ENCODE measurements around the gene HYAL2. TPM values are rescaled to one million over a fixed set of nuclear protein-coding genes. Genes with fewer than 3 reads are reported as not detected.

Gene HYAL2
- total RNA-seq, 1 donor from 2014 or later = 91.1 TPM

- peak; percentile 97 for DNase-seq (ENCODE audit: low read depth)
Observed at GRCh38 chr3:50350527-50351322, 28.2 kb upstream of the HYAL2 start, which contains the start of the genes CYB561D2 and NPRL2. TSS of gene CYB561D2 (plus strand) at chr3:50350862. CDS start at chr3:50351434, 572 bp downstream. TSS of gene NPRL2 (minus strand) at chr3:50350775. CDS start at chr3:50350652, 123 bp downstream.

DNA sequence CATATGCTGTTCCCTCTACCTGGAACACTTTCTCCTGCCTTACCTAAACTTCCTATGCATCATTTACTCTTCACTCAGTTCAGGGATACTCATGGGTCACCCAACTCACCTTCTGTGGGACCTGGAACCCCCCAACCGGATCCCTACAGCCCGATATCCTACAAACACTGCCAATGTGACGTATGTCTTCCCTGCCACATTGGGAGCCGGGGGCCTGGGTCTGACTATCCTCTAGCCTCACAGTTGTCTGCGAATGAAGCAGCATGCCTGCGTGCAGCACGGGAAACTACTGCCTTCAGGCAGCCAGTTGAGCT is 27.6 kb upstream of the HYAL2 start:
- no peak for DNase-seq (ENCODE audit: low read depth)

GRCh38 chr3:50347187-50347813 is 24.8 kb upstream of the HYAL2 start:
- peak; percentile 68 for DNase-seq (ENCODE audit: low read depth)

GRCh38 chr3:50345586-50346234 is 23.2 kb upstream of the HYAL2 start, which contains the start of gene ZMYND10:
TSS of gene ZMYND10 (minus strand) at chr3:50345732. CDS start at chr3:50345579, 153 bp downstream.
- no peak for DNase-seq (ENCODE audit: low read depth)

GRCh38 chr3:50345008-50345407 is 22.5 kb upstream of the HYAL2 start:
- DNase-seq (ENCODE audit: low read depth) = no peak

DNA sequence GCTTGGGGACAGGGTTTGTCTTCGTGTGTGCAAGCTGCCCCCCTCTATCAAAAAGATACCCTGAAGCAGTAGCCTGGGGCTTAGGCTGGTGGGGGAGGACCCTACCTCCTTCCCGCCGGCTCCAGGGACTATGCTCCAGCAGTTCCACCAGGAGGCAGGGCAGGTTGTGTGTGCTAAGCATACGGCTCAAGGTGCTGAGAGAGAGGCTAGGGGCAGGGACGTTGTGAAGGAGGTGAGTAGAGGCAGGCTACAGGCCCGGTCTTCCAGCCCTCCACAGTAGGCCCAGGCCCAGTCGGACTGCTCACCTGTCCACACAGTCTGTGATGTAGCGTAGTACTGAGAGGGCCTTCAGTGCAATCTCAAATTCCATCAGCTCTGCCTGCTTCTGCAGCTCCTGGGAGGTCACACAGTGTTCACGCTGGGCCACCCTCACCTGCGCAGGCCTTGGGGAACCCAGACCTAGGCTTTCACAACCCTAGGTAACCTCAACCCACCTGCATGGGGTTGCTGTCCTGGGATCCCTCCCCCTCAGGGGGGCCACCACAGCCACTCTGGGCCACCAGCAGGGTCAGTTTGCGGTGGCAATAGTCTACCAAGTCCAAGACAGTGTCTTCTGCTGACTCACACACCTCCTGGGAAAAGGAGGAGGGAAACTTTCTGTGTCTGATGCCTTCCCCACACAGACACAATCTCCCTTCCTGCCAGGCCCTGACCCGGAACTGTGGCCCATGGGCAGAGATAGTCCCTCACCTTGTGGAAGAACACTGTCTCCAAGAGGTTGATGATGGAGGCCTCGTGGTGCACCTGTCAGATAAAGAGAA is 20.5 kb upstream of the HYAL2 start:
- no peak for DNase-seq (ENCODE audit: low read depth)

GRCh38 chr3:50341996-50342650 is 19.6 kb upstream of the HYAL2 start:
- no peak for DNase-seq (ENCODE audit: low read depth)

DNA sequence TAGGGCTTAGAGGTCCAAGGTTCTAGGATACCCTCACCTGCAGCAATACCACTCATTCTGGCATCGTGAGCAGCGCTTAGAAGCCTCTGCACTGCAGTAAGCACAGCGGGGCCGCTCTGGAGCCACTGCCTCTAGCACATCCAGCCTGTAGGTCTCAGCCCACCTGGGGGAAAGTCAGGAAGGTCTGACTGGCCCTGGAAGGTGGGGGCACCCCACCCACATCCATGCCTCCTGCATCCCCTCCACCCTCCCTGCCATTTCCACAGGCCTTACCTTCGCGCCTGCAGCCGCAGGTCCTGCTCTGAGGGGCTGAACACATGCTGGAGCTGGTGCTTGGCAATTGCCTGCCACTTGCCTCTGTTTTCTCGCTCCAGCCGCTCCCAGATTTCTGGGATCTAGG is 19.0 kb upstream of the HYAL2 start:
- DNase-seq (ENCODE audit: low read depth) = no peak

- no peak for DNase-seq (ENCODE audit: low read depth)
Observed at GRCh38 chr3:50340448-50341329, 18.1 kb upstream of the HYAL2 start, which contains the start of gene RASSF1. TSS of gene RASSF1 (minus strand) at chr3:50340836. CDS start at chr3:50340805, 31 bp downstream.

DNA sequence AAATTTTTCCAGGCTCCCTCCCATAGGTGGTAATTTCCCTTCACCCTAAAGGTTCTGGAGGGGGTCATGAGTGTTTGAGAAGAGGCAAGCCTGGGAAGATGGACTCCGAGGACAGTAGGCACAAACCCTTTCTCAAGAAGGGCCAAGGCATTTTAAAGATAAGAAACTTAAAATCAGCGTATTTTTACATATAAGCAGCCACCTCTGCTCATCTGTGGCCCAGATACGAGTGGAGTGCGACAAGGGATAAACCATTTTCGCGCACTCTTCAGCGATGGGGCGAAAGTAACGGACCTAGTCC is 17.6 kb upstream of the HYAL2 start:
- no peak for DNase-seq (ENCODE audit: low read depth)

- DNase-seq (ENCODE audit: low read depth) = no peak
Observed at GRCh38 chr3:50339485-50340146, 17.1 kb upstream of the HYAL2 start.

DNA sequence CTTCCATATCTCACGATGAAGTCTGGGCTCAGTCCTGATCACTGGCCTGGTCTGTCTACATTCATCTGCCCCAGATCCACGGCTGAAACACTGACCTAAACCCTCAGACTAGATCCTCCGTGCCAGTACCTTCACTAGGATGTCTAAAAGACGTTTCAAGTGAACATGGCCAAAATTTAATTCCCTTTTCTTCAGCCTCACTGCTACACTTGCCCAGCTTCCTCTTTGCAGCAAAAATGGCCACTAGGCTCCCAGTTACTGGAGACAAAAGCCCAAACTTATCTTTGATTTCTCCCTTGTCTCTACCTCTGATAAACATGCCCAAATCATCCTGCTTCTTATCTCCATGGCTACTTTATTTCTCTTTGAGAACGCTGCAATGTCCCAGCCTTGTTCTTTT is 16.4 kb upstream of the HYAL2 start:
- DNase-seq (ENCODE audit: low read depth) = no peak

DNA sequence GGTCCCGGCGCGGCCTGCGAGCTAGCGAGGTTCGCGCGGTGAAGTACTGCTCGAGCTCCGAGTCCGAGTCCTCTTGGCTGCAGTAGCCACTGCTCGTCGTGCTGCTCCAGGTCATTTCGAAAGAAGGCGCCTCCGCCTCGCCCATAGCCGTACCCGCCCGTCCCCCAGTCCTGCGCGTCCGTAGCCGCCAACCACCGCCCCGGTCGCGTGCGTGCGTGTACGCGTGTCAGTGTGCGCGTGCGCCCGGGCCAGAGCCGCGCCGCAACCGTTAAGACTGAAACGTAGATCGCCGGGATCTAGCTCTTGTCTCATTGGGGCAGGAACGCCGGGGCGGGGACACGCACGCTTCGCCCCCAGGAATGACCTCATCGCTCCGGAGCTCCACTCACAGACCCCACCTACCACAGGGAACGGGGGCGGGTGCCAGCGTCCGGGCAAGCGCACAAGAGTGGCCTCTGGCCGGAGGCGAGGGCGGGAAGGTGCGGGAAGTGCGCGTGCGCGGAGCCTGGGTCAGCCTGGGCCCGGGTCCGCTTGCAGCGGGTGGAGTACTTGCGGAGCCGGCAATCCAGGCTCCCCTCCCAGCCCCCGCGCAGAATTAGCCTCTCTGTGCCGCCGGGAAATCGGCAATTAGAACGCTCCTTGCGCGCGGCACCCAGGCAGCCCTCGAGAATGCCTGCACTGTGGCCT is 14.8 kb upstream of the HYAL2 start:
- peak; percentile 99 for DNase-seq (ENCODE audit: low read depth)

- DNase-seq (ENCODE audit: low read depth) = no peak
Observed at GRCh38 chr3:50336452-50337174, 14.1 kb upstream of the HYAL2 start.

GRCh38 chr3:50334339-50335075 is 12.0 kb upstream of the HYAL2 start:
- no peak for DNase-seq (ENCODE audit: low read depth)

DNA sequence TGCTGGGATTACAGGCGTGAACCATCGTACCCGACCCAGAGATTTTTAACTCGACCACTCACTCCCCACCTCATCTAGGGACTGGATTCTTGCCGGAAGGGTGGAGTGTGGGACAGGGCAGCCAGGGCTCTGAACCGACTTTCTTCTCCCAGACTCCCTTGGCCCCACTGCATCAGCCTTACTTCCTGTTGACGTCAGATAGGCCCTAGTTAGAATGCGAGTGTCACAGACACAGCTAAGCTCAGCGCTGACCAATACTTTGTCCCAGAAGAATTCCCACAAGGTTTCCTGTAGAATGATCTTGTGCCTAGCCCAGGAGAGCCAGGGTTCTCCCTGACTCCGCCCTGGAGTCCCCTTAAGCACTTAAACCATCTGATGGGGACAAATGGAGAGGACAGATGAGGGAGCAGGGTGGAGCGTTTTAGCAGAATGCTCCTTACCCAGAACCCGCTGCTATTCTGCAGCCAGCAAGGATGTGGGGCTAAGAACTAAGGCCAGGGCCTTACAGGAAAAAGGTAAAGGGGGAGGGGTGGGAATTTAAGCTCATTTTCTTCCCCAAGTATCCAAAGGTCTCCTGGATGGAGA is 11.3 kb upstream of the HYAL2 start:
- no peak for DNase-seq (ENCODE audit: low read depth)

DNA sequence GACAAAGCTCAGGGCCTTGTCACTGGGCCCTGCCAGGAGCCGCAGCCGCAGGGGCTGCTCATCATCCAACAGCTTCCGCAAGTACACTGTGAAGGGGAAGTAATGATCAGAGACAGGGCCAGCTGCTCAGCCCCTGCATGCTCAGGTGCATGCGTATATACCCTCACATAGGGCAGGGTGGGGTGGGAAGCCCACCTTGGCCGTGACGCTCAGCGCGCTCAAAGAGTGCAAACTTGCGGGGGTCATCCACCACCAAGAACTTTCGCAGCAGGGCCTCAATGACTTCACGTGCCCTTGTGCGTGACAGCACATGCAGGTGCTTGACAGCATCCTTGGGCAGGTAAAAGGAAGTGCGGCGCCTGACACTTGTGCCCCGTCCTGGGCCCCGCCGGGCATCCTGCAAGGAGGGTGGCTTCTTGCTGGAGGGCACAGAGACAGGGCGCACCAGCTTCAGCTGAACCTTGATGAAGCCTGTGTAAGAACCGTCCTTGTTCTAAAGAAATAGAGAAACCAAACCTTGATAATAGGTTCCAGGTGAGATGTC is 8.9 kb upstream of the HYAL2 start:
- no peak for DNase-seq (ENCODE audit: low read depth)
